ENCODE measurements around the gene CYP26A1.

The CYP26A1 gene

GRCh38 chr10:93081834-93082233, 8.1 kb downstream of the CYP26A1 start:
- H3K27me3 ChIP-seq (ENCODE audit: insufficient read depth, low read length, poor library complexity): peaks cover 3% of the 10 kb centered on the region

GRCh38 chr10:93083743-93084539, 10.2 kb downstream of the CYP26A1 start:
- no peak overlapping the region for H2AFZ ChIP-seq (ENCODE audit: low read depth, low read length)
- no peak overlapping the region for H3K9ac ChIP-seq (ENCODE audit: low read depth, low read length)
- DNase-seq (no peak), ATAC-seq (ENCODE audit: insufficient read depth, low read depth) (no peak)
- H3K27me3 ChIP-seq (ENCODE audit: insufficient read depth, low read length, poor library complexity): peaks cover 3% of the 10 kb centered on the region
- H3K79me2 ChIP-seq (ENCODE audit: insufficient read depth, low read length): no peaks in the 10 kb centered on the region
- no peaks in the 10 kb centered on the region for H3K36me3 ChIP-seq (ENCODE audit: insufficient read depth, low read length)
- H4K20me1 ChIP-seq (ENCODE audit: insufficient read depth, low read length): no peaks in the 10 kb centered on the region
- no peaks in the 10 kb centered on the region for H3K4me1 ChIP-seq (ENCODE audit: insufficient read depth, low read length)
- no peak overlapping the region for H3K4me2 ChIP-seq (ENCODE audit: insufficient read depth, low read length)
- no peak overlapping the region for H3K4me3 ChIP-seq (ENCODE audit: low read depth in 1 of 2, low read length in 2 of 2)
- no peaks in the 10 kb centered on the region for H3K9me3 ChIP-seq (ENCODE audit: insufficient read depth, low read length, severe bottlenecking)
- H3K27ac ChIP-seq (ENCODE audit: low read length): no peak overlapping the region
- TF ChIP-seq CTCF (IDR thresholded peaks at IDR 0.05; ENCODE audit: borderline replicate concordance, extremely low read depth, low read length, poor library complexity, severe bottlenecking): no peak
- TF ChIP-seq EZH2 (IDR thresholded peaks at IDR 0.05; ENCODE audit: borderline replicate concordance, low read depth, low read length, severe bottlenecking): no peak

More at GRCh38 chr10:93081834-93082233, 8.1 kb downstream of the CYP26A1 start:
- H2AFZ ChIP-seq (ENCODE audit: low read depth, low read length): no peak overlapping the region
- 0 out of 2 replicates have a peak, but pooled peaks cover 3% of the 10 kb centered on the region for H4K20me1 ChIP-seq (ENCODE audit: insufficient read depth, low read length)
- no peak overlapping the region for H3K9ac ChIP-seq (ENCODE audit: low read depth, low read length)
- H3K4me2 ChIP-seq (ENCODE audit: insufficient read depth, low read length): no peak overlapping the region
- H3K79me2 ChIP-seq (ENCODE audit: insufficient read depth, low read length): no peaks in the 10 kb centered on the region
- no peaks in the 10 kb centered on the region for H3K9me3 ChIP-seq (ENCODE audit: insufficient read depth, low read length, severe bottlenecking)
- no peak for DNase-seq
- no peak overlapping the region for H3K27ac ChIP-seq (ENCODE audit: low read length)
- no peak for ATAC-seq (ENCODE audit: insufficient read depth, low read depth)
- H3K4me1 ChIP-seq (ENCODE audit: insufficient read depth, low read length): no peaks in the 10 kb centered on the region
- TF ChIP-seq EZH2 (IDR thresholded peaks at IDR 0.05; ENCODE audit: borderline replicate concordance, low read depth, low read length, severe bottlenecking) (no peak), CTCF (IDR thresholded peaks at IDR 0.05; ENCODE audit: borderline replicate concordance, extremely low read depth, low read length, poor library complexity, severe bottlenecking) (no peak)
- no peaks in the 10 kb centered on the region for H3K36me3 ChIP-seq (ENCODE audit: insufficient read depth, low read length)
- H3K4me3 ChIP-seq (ENCODE audit: low read depth in 1 of 2, low read length in 2 of 2): no peak overlapping the region

GRCh38 chr10:93085272-93085859, 11.7 kb downstream of the CYP26A1 start:
- Histone ChIP-seq H3K9ac (ENCODE audit: low read depth, low read length) (no peak overlapping the region), H3K4me3 (ENCODE audit: low read depth in 1 of 2, low read length in 2 of 2) (no peak overlapping the region), H3K36me3 (ENCODE audit: insufficient read depth, low read length) (no peaks in the 10 kb centered on the region), H3K27me3 (ENCODE audit: insufficient read depth, low read length, poor library complexity) (peaks cover 3% of the 10 kb centered on the region), H2AFZ (ENCODE audit: low read depth, low read length) (no peak overlapping the region), H3K4me2 (ENCODE audit: insufficient read depth, low read length) (no peak overlapping the region), H4K20me1 (ENCODE audit: insufficient read depth, low read length) (no peaks in the 10 kb centered on the region), H3K27ac (ENCODE audit: low read length) (no peak overlapping the region), H3K4me1 (ENCODE audit: insufficient read depth, low read length) (no peaks in the 10 kb centered on the region), H3K9me3 (ENCODE audit: insufficient read depth, low read length, severe bottlenecking) (no peaks in the 10 kb centered on the region), H3K79me2 (ENCODE audit: insufficient read depth, low read length) (no peaks in the 10 kb centered on the region)
- DNase-seq (no peak), ATAC-seq (ENCODE audit: insufficient read depth, low read depth) (no peak)
- no peak for TF ChIP-seq EZH2 (IDR thresholded peaks at IDR 0.05; ENCODE audit: borderline replicate concordance, low read depth, low read length, severe bottlenecking)
- no peak for TF ChIP-seq CTCF (IDR thresholded peaks at IDR 0.05; ENCODE audit: borderline replicate concordance, extremely low read depth, low read length, poor library complexity, severe bottlenecking)
